ENCODE measurements around the gene SLC26A2. TPM values are rescaled to one million over a fixed set of nuclear protein-coding genes. Genes with fewer than 3 reads are reported as not detected.

SLC26A2 gene
- total and polyA plus RNA-seq, 2 of the 8 experiments (the other 6 are each of a cell fraction or from before 2014, with no cell fraction given) = 3.7 to 11.4 TPM

DNA sequence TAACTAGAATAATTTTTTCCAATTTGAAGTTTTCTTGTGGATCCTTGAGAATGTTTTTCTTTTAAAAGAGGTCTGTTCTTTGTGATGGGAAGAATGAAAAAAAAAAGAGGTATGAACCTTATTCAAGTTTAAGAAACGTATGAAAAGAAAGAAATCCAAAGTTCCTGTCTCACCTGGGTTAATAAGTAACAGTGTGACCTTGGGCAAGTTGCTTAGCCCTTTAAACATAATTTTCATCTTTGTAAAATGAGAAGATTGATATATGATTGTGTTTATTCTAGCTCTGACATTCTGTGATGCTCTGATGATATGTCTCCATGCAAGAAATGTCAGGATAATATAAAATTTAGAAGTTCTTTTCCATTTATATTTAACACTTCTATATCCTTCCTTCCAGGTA lies 19.3 kb downstream of the SLC26A2 start:
- H4K8ac ChIP-seq (ENCODE audit: extremely low read depth, insufficient read depth, low read length) = no peak overlapping the region
- H3K9ac ChIP-seq (replicated peaks in 1 of 4; ENCODE audit: extremely low read depth in 1 of 4, low read depth in 3 of 4, low read length in 3 of 4) = no peak overlapping the region
- no peak overlapping the region for H4K5ac ChIP-seq (ENCODE audit: insufficient read length, low read depth, low read length)
- DNase-seq (ENCODE audit: low read depth in 1 of 2, low spot score in 2 of 2) (no peak), FAIRE-seq (no peak)
- no peak overlapping the region for H2BK120ac ChIP-seq (replicated peaks; ENCODE audit: low read depth, low read length)
- H3K56ac ChIP-seq (replicated peaks; ENCODE audit: insufficient read length, low read depth, low read length) = no peak overlapping the region
- H3K9me3 ChIP-seq (ENCODE audit: insufficient read depth in 2 of 2, low read depth in 1 of 2, low read length in 1 of 2) = no peaks in the 10 kb centered on the region
- no peak overlapping the region for H3K4me3 ChIP-seq (ENCODE audit: extremely low read depth in 1 of 4, insufficient read depth in 2 of 4, low read depth in 3 of 4, low read length in 4 of 4)
- no peaks in the 10 kb centered on the region for H3K27me3 ChIP-seq (replicated peaks in 1 of 4; ENCODE audit: control insufficient read depth in 3 of 4, extremely low read depth in 1 of 4, insufficient read depth in 3 of 4, low read length in 3 of 4)
- H2BK5ac ChIP-seq (ENCODE audit: low read depth, low read length) = no peak overlapping the region
- no peak overlapping the region for H2AK5ac ChIP-seq (ENCODE audit: low read depth, low read length)
- no peak overlapping the region for H3K14ac ChIP-seq (ENCODE audit: insufficient read length)
- no peak overlapping the region for H2BK12ac ChIP-seq (ENCODE audit: low read depth, low read length)
- H3K27ac ChIP-seq (ENCODE audit: low read depth, low read length) = no peak overlapping the region
- no peaks in the 10 kb centered on the region for H4K20me1 ChIP-seq (replicated peaks in 1 of 2; ENCODE audit: control insufficient read depth in 1 of 2, insufficient read depth in 2 of 2, low read length in 2 of 2)
- no peak overlapping the region for H3K4me2 ChIP-seq (ENCODE audit: insufficient read depth in 1 of 2, low read depth in 2 of 2, low read length in 2 of 2)
- ChIA-PET CTCF (ENCODE audit: partially characterized antibody) (interaction anchor here (1.3 to 5.5 kb wide), 2 partner anchors 12 to 20 kb away, joined by 5 to 26 read pairs; no protein-coding TSS in a partner anchor), POLR2A (ENCODE audit: partially characterized antibody) (interaction anchor here (1.3 kb wide), 1 partner anchor 19 kb away, joined by 3 read pairs; the partner anchor contains the start of gene SLC26A2)
- no peak overlapping the region for H3K18ac ChIP-seq (ENCODE audit: extremely low read depth, low read length)
- H3K23me2 ChIP-seq (ENCODE audit: low read depth, low read length) = no peaks in the 10 kb centered on the region
- no peaks in the 10 kb centered on the region; the same call in 1 of the 2 replicates for H3K79me1 ChIP-seq (ENCODE audit: low read depth, low read length)
- H3K36me3 ChIP-seq (ENCODE audit: control insufficient read depth in 2 of 4, insufficient read depth in 4 of 4, low read length in 3 of 4) = peaks cover 0 to 3% (median 2%) of the 10 kb centered on the region in 4 experiments; a peak in 3 of 8 replicates
- no peak overlapping the region for H3K4ac ChIP-seq (replicated peaks; ENCODE audit: insufficient read length, low read depth, low read length)
- no peak overlapping the region for H2BK15ac ChIP-seq (ENCODE audit: low read length)
- H2AFZ ChIP-seq (ENCODE audit: low read length) = no peak overlapping the region
- 94% methylated on average over 1 of the region's 1 CpG; no CpG with 5 or more reads in 1 of the 2 experiments for WGBS, 2 experiments (ENCODE audit: extremely low coverage in 1 of 2, insufficient coverage in 1 of 2, insufficient read length in 1 of 2, insufficient replicate concordance in 2 of 2, low coverage in 1 of 2, low lambda C conversion rate in 2 of 2, missing lambda C conversion rate in 1 of 2)
- H3K4me1 ChIP-seq (replicated peaks in 1 of 4; ENCODE audit: control insufficient read depth in 3 of 4, insufficient read depth in 4 of 4, low read length in 3 of 4) = no peaks in the 10 kb centered on the region
- no peak overlapping the region for H2BK20ac ChIP-seq (ENCODE audit: low read length)
- H3K23ac ChIP-seq (ENCODE audit: insufficient read length) = no peak overlapping the region
- no peak overlapping the region for H4K91ac ChIP-seq (replicated peaks; ENCODE audit: insufficient read length, low read length)
- H3K79me2 ChIP-seq (ENCODE audit: control insufficient read depth in 1 of 2, insufficient read depth in 2 of 2, low read length in 2 of 2) = no peaks in the 10 kb centered on the region
- no peak for TF ChIP-seq RXRA (IDR thresholded peaks at IDR 0.05; ENCODE audit: insufficient read depth, low read depth, low read length)
- no peak for TF ChIP-seq TAF7 (optimal IDR thresholded peaks at IDR 0.05; ENCODE audit: borderline replicate concordance, low read depth, low read length)
- TF ChIP-seq RNF2 (IDR thresholded peaks at IDR 0.05; ENCODE audit: borderline replicate concordance, low read depth, low read length, missing control alignments, poor library complexity, severe bottlenecking) = no peak
- no peak for TF ChIP-seq ATF3 (IDR thresholded peaks at IDR 0.05; ENCODE audit: insufficient read depth, low read depth, low read length)
- TF ChIP-seq YY1 (IDR thresholded peaks at IDR 0.05; ENCODE audit: low read depth, low read length) = no peak
- no peak for TF ChIP-seq POLR2AphosphoS5 (IDR thresholded peaks at IDR 0.05; ENCODE audit: low read depth, low read length)
- no peak for TF ChIP-seq KDM4A (IDR thresholded peaks at IDR 0.05; ENCODE audit: low read depth, low read length, severe bottlenecking)
- no peak for TF ChIP-seq ASH2L (IDR thresholded peaks at IDR 0.05; ENCODE audit: low read length)
- no peak for TF ChIP-seq SIX5 (IDR thresholded peaks at IDR 0.05; ENCODE audit: low read depth, low read length)
- TF ChIP-seq EGR1 (IDR thresholded peaks at IDR 0.05; ENCODE audit: borderline replicate concordance, low read depth, low read length) = no peak
- TF ChIP-seq HDAC2 (IDR thresholded peaks at IDR 0.05; ENCODE audit: borderline replicate concordance in 1 of 2, low read depth in 2 of 2, low read length in 2 of 2) = no peak
- no peak for TF ChIP-seq CREB1 (IDR thresholded peaks at IDR 0.05)
- TF ChIP-seq BCL11A (IDR thresholded peaks at IDR 0.05; ENCODE audit: low read depth in 2 of 2, low read length in 2 of 2) = no peak
- no peak for TF ChIP-seq SRF (IDR thresholded peaks at IDR 0.05; ENCODE audit: low read depth, low read length)
